Measurements from ENCODE around the gene SNRNP35. TPM values are rescaled to one million over a fixed set of nuclear protein-coding genes. Genes with fewer than 3 reads are reported as not detected.
A peak's percentile ranks its signal among the peaks of the same experiment; 100 is the strongest.
"Not testable (repeated sequence)": the region's sequence is repeated elsewhere in the genome, so short reads cannot be mapped to it uniquely, and the experiment has no call there.

SNRNP35 gene
- total RNA-seq, 1 donor from 2014 or later, result 30.6 TPM

GRCh38 chr12:123441523-123442164 is 16.3 kb upstream of the SNRNP35 start:
- Mint-ChIP-seq H3K4me3 (no peak overlapping the region), H3K27me3 (no peaks in the 10 kb centered on the region), H3K36me3 (ENCODE audit: low read depth) (no peaks in the 10 kb centered on the region), H3K27ac (no peak overlapping the region), H3K9me3 (no peaks in the 10 kb centered on the region), H3K4me1 (peaks cover 17% of the 10 kb centered on the region)
- intact Hi-C loops (cut with micrococcal nuclease), result no loop called here
- no peak for DNase-seq

- H3K27me3 Mint-ChIP-seq, result no peaks in the 10 kb centered on the region
- intact Hi-C loops (cut with micrococcal nuclease), result no loop called here
Observed at GRCh38 chr12:123442774-123443173, 15.2 kb upstream of the SNRNP35 start.

GRCh38 chr12:123444092-123445026 is 13.6 kb upstream of the SNRNP35 start:
- Mint-ChIP-seq H3K4me1 (peaks cover 24% of the 10 kb centered on the region), H3K36me3 (ENCODE audit: low read depth) (no peaks in the 10 kb centered on the region), H3K4me3 (no peak overlapping the region), H3K27ac (no peak overlapping the region), H3K27me3 (no peaks in the 10 kb centered on the region), H3K9me3 (no peaks in the 10 kb centered on the region)
- intact Hi-C loops (cut with micrococcal nuclease), result no loop called here
- no peak for DNase-seq

More at GRCh38 chr12:123442774-123443173, 15.2 kb upstream of the SNRNP35 start:
- Mint-ChIP-seq H3K36me3 (ENCODE audit: low read depth) (no peaks in the 10 kb centered on the region), H3K27ac (no peak overlapping the region), H3K4me1 (peaks cover 12% of the 10 kb centered on the region), H3K9me3 (no peaks in the 10 kb centered on the region), H3K4me3 (no peak overlapping the region)
- DNase-seq, result no peak

GRCh38 chr12:123445388-123446332 is 12.3 kb upstream of the SNRNP35 start:
- no peaks in the 10 kb centered on the region for H3K36me3 Mint-ChIP-seq (ENCODE audit: low read depth)
- H3K4me3 Mint-ChIP-seq, result peak overlapping the region; percentile 6
- intact Hi-C loops (cut with micrococcal nuclease), result no loop called here
- peaks cover 25% of the 10 kb centered on the region for H3K4me1 Mint-ChIP-seq
- DNase-seq, result no peak
- H3K9me3 Mint-ChIP-seq, result no peaks in the 10 kb centered on the region
- H3K27ac Mint-ChIP-seq, result peak overlapping the region; percentile 49
- H3K27me3 Mint-ChIP-seq, result no peaks in the 10 kb centered on the region

GRCh38 chr12:123446333-123446713 is 11.6 kb upstream of the SNRNP35 start:
- Mint-ChIP-seq H3K4me1 (peaks cover 25% of the 10 kb centered on the region), H3K4me3 (peak overlapping the region; percentile 6), H3K36me3 (ENCODE audit: low read depth) (no peaks in the 10 kb centered on the region), H3K9me3 (no peaks in the 10 kb centered on the region), H3K27ac (no peak overlapping the region), H3K27me3 (no peaks in the 10 kb centered on the region)
- intact Hi-C loops (cut with micrococcal nuclease), result no loop called here
- DNase-seq, result no peak

- H3K4me3 Mint-ChIP-seq, result peak overlapping the region; percentile 51
Observed at GRCh38 chr12:123449249-123449733, 8.6 kb upstream of the SNRNP35 start.

GRCh38 chr12:123449856-123450255 is 8.1 kb upstream of the SNRNP35 start:
- Mint-ChIP-seq H3K9me3 (no peaks in the 10 kb centered on the region), H3K4me3 (no peak overlapping the region), H3K4me1 (peaks cover 24% of the 10 kb centered on the region), H3K27ac (peak overlapping the region; percentile 81), H3K36me3 (ENCODE audit: low read depth) (no peaks in the 10 kb centered on the region), H3K27me3 (no peaks in the 10 kb centered on the region)
- DNase-seq, result no peak
- intact Hi-C loops (cut with micrococcal nuclease), result loop anchor here (10.0 kb wide), 1 partner anchor 925 kb away; the partner anchor contains the start of genes KNTC1 and RSRC2

More at GRCh38 chr12:123449249-123449733, 8.6 kb upstream of the SNRNP35 start:
- no peaks in the 10 kb centered on the region for H3K36me3 Mint-ChIP-seq (ENCODE audit: low read depth)
- DNase-seq, result no peak
- no peaks in the 10 kb centered on the region for H3K9me3 Mint-ChIP-seq
- peak overlapping the region; percentile 81 for H3K27ac Mint-ChIP-seq
- peaks cover 24% of the 10 kb centered on the region for H3K4me1 Mint-ChIP-seq
- intact Hi-C loops (cut with micrococcal nuclease), result no loop called here
- no peaks in the 10 kb centered on the region for H3K27me3 Mint-ChIP-seq

- Mint-ChIP-seq H3K4me1 (peaks cover 21% of the 10 kb centered on the region), H3K36me3 (ENCODE audit: low read depth) (no peaks in the 10 kb centered on the region)
- no peak for DNase-seq
Observed at GRCh38 chr12:123450636-123451035, 7.3 kb upstream of the SNRNP35 start.

GRCh38 chr12:123452276-123452550 is 5.7 kb upstream of the SNRNP35 start:
- H3K4me3 Mint-ChIP-seq; H3K9me3 Mint-ChIP-seq; DNase-seq; H3K36me3 Mint-ChIP-seq (ENCODE audit: low read depth); H3K27me3 Mint-ChIP-seq: not testable (repeated sequence)
- intact Hi-C loops (cut with micrococcal nuclease), result loop anchor here (10.0 kb wide), 1 partner anchor 927 kb away; the partner anchor contains the start of genes KNTC1 and RSRC2
- Mint-ChIP-seq H3K27ac (peak overlapping the region; percentile 29), H3K4me1 (peaks cover 15% of the 10 kb centered on the region)

More at GRCh38 chr12:123450636-123451035, 7.3 kb upstream of the SNRNP35 start:
- H3K27me3 Mint-ChIP-seq, result no peaks in the 10 kb centered on the region
- H3K4me3 Mint-ChIP-seq, result no peak overlapping the region
- intact Hi-C loops (cut with micrococcal nuclease), result loop anchor here (10.0 kb wide), 1 partner anchor 926 kb away; the partner anchor contains the start of genes KNTC1 and RSRC2
- no peaks in the 10 kb centered on the region for H3K9me3 Mint-ChIP-seq
- no peak overlapping the region for H3K27ac Mint-ChIP-seq

GRCh38 chr12:123453165-123453564 is 4.8 kb upstream of the SNRNP35 start:
- Mint-ChIP-seq H3K27me3 (no peaks in the 10 kb centered on the region), H3K27ac (no peak overlapping the region), H3K9me3 (no peaks in the 10 kb centered on the region), H3K4me3 (no peak overlapping the region), H3K4me1 (peaks cover 15% of the 10 kb centered on the region), H3K36me3 (ENCODE audit: low read depth) (peaks cover 3% of the 10 kb centered on the region)
- intact Hi-C loops (cut with micrococcal nuclease), result loop anchor here (10.0 kb wide), 1 partner anchor 928 kb away; the partner anchor contains the start of genes KNTC1 and RSRC2
- DNase-seq, result peak; percentile 80

- not testable (repeated sequence) for H3K27me3 Mint-ChIP-seq
Observed at GRCh38 chr12:123463174-123463573, 5.2 kb downstream of the SNRNP35 start.

GRCh38 chr12:123465084-123465483 is 7.1 kb downstream of the SNRNP35 start:
- H3K36me3 Mint-ChIP-seq (ENCODE audit: low read depth), result peaks cover 26% of the 10 kb centered on the region
- no peak overlapping the region for H3K4me3 Mint-ChIP-seq
- no peaks in the 10 kb centered on the region for H3K27me3 Mint-ChIP-seq
- DNase-seq, result no peak
- H3K27ac Mint-ChIP-seq, result no peak overlapping the region
- H3K9me3 Mint-ChIP-seq, result no peaks in the 10 kb centered on the region
- intact Hi-C loops (cut with micrococcal nuclease), result no loop called here
- H3K4me1 Mint-ChIP-seq, result peaks cover 18% of the 10 kb centered on the region

More at GRCh38 chr12:123463174-123463573, 5.2 kb downstream of the SNRNP35 start:
- intact Hi-C loops (cut with micrococcal nuclease); DNase-seq; H3K9me3 Mint-ChIP-seq; H3K27ac Mint-ChIP-seq; H3K4me3 Mint-ChIP-seq: not testable (repeated sequence)
- Mint-ChIP-seq H3K36me3 (ENCODE audit: low read depth) (peaks cover 38% of the 10 kb centered on the region), H3K4me1 (peaks cover 25% of the 10 kb centered on the region)

GRCh38 chr12:123468786-123469185 is 10.8 kb downstream of the SNRNP35 start:
- Mint-ChIP-seq H3K9me3 (no peaks in the 10 kb centered on the region), H3K36me3 (ENCODE audit: low read depth) (peaks cover 31% of the 10 kb centered on the region), H3K4me3 (no peak overlapping the region), H3K27me3 (no peaks in the 10 kb centered on the region), H3K4me1 (peaks cover 9% of the 10 kb centered on the region), H3K27ac (no peak overlapping the region)
- no peak for DNase-seq
- intact Hi-C loops (cut with micrococcal nuclease), result no loop called here
